Cortex of kidney (tissue), 1 donor: ENCODE data around the gene CDKN2AIP.

Experiments
- DNase-seq: peaks from one replicate; lab custom pipeline; 2025; lab: John Stamatoyannopoulos, UW

CDKN2AIP gene, protein sequence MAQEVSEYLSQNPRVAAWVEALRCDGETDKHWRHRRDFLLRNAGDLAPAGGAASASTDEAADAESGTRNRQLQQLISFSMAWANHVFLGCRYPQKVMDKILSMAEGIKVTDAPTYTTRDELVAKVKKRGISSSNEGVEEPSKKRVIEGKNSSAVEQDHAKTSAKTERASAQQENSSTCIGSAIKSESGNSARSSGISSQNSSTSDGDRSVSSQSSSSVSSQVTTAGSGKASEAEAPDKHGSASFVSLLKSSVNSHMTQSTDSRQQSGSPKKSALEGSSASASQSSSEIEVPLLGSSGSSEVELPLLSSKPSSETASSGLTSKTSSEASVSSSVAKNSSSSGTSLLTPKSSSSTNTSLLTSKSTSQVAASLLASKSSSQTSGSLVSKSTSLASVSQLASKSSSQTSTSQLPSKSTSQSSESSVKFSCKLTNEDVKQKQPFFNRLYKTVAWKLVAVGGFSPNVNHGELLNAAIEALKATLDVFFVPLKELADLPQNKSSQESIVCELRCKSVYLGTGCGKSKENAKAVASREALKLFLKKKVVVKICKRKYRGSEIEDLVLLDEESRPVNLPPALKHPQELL

GRCh38 chr4:183444214-183445096 is at the start of gene CDKN2AIP:
Gene CDKN2AIP, plus strand, starts transcription at chr4:183444636. Its CDS starts 162 bp downstream, at chr4:183444798.
- peak; percentile 60 for DNase-seq

DNA sequence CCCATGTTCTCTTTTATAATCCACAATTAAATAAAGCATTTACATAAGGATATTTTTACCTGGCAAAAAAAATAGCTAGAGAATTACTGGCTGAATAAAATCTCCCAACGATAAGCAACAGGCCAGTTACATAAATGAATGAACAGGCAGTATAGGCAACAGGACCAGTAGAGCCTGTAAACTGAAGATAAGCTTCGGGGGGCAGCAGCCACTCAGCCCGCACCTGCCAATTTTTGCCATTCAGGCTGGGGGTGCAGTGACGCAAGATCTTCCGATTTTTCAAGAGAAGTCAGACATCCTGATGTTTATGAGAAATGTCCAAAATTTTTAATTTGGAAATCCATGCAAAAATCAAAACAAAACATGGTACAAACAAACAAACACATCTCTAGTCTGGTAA is 49.0 kb upstream of the CDKN2AIP start:
- no peak for DNase-seq

- DNase-seq: no peak
These were observed 48.2 kb upstream of the CDKN2AIP start for GRCh38 chr4:183396227-183396637.

DNA sequence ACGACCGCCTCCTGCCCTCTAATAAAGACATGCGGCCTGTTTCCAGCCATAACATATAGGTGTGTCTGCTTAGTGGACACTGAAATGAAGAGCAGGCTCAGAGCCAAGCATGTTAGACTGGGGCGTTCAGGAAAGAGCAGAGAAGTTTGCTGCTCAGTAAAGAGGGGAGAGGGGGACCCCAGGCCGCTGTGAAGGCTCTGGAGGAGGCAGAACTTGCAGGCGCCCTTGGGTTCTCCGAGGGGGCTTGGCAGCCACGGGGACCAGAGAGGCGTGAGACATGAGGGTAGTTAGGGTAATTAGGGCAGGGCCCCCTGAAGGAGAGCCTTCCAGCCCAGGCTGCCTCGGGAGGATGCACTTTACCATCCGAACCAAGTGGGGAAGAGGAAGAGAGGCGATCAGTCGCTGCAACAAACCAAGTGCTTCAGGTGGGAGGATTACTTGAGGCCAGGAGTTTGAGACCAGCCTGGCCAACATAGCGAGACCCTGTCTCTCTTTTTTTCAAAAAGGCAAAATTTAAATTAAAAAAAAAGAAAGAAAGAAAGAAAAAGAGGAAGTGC is 46.6 kb upstream of the CDKN2AIP start:
- DNase-seq: no peak

- no peak for DNase-seq
These were observed 45.9 kb upstream of the CDKN2AIP start for GRCh38 chr4:183398298-183399125.

GRCh38 chr4:183399126-183399522 is 45.3 kb upstream of the CDKN2AIP start:
- no peak for DNase-seq

- no peak for DNase-seq
These were observed 44.8 kb upstream of the CDKN2AIP start for GRCh38 chr4:183399616-183400015.

GRCh38 chr4:183400035-183400434 is 44.4 kb upstream of the CDKN2AIP start:
- no peak for DNase-seq

DNA sequence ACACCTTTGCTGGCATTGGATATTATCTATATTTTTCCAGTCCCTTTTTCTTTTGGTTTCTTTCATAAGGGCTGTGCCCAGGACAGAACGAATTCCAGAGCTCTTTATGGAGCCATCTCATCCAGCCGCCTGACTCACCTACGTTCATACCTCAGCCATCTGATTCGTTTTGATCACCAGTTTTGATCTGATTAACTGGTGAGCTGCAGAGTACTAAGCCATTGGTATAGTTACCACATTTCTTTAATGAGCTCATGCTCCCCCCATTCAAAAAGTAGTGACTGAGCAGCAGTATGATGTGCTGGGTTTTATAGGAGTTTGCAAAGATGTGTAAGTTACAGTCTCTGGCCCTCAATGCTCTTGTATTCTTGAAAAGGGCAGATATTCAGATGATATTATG is 43.0 kb upstream of the CDKN2AIP start:
- DNase-seq: no peak

- no peak for DNase-seq
These were observed 41.7 kb upstream of the CDKN2AIP start for GRCh38 chr4:183402771-183403170.

- DNase-seq: no peak
These were observed 41.0 kb upstream of the CDKN2AIP start for GRCh38 chr4:183403486-183403885.

DNA sequence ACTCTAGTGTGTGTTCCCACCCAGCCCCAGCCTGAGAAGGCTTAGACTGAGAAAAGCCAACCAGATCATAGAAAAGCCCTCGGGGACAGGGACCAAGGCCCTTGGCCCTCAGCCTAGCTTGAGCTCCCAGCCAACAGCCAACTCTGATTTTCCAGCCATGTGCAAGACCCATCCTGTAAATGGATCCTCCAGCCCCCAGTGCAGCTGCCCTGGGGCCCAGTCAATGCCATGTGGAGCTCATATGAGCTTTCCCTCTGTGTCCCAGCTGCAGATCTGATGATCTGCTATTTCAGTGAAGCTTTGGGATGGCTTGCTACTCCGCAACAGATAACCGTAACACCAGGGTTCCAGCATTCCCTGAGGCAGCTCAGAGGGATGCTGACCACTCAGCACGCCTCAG is 40.5 kb upstream of the CDKN2AIP start:
- DNase-seq: peak; percentile 11

DNA sequence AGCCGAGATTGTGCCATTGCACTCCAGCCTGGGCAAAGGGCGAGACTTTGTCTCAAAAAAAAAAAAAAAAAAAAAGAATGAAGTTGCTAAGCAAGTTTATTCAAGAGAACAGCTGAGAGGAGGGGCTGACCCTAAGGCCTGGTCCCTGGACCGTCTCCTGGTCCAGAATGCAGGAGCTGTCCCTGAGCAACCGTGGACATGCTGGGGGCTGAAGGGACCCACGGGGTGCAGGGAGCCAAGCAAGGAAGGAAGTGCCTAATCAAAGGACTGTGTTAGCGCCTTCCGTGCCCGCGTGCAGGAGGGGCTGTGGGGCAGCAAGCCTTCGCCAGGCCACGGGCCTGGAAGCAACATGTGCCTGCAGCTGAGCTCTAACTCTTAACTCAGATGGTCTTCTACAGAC is 39.1 kb upstream of the CDKN2AIP start:
- no peak for DNase-seq

DNA sequence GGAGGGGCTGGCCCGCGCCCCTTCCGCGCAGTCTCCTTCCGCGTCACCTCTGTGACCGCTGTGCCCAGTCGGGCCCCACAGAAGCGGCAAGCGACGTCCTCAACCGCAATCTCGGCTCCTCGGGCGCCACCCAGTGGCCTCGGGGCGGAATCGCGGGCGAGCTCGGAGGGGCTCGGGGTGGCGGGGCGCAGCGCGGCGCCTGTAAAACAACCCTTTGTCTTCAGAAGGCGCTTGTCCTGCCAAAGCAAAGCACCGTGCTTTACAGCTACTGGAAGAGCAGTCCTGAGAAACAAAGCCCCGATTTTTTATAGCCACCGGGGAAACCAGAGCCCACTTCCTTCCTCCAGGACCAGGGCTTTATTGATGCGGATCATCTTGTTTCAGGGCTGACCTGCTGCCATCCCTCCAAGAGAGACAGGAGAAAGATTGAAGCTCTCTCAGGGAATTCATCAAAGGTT is 37.3 kb upstream of the CDKN2AIP start:
- no peak for DNase-seq

GRCh38 chr4:183407635-183408464 is 36.6 kb upstream of the CDKN2AIP start:
- DNase-seq: no peak

GRCh38 chr4:183408796-183409195 is 35.6 kb upstream of the CDKN2AIP start:
- no peak for DNase-seq

DNA sequence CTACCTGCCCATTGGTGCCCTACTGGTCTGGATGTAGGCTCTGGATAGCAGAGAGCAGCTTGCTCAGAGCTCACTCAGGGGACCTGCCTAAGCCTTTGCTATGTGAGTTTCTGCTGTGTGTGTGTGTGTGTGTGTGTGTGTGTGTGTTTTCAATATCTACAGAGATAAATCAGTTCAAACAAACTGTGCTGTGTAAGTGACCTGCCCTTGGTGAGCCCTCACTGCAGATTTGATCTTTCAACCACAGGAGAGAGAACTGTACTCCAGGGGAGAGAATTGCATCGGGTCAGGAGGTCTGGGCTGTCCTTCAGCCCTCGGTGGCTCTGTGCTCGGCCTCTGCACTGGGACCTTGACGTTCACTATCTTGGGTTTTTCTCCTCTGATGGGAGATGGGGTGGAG is 35.0 kb upstream of the CDKN2AIP start:
- no peak for DNase-seq

DNA sequence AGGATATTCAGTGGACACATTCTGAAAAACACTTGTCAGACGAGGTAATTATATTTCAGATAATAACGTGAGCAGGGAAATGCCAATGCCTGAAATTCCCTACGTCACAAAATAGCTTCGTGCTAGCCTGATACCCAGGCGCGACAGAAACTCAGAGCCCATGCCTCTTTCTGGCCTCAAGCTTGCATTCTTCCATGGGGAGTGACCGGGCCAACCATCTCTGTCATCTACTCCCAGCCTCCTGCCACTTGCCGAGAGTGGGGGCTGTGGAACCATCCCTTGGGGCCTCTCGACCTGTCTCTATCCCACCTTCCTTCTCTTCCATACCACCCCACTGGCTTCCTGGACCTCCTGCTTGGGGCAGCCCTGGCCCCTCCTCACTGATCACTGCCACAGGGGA is 34.5 kb upstream of the CDKN2AIP start:
- DNase-seq: peak; percentile 7

DNA sequence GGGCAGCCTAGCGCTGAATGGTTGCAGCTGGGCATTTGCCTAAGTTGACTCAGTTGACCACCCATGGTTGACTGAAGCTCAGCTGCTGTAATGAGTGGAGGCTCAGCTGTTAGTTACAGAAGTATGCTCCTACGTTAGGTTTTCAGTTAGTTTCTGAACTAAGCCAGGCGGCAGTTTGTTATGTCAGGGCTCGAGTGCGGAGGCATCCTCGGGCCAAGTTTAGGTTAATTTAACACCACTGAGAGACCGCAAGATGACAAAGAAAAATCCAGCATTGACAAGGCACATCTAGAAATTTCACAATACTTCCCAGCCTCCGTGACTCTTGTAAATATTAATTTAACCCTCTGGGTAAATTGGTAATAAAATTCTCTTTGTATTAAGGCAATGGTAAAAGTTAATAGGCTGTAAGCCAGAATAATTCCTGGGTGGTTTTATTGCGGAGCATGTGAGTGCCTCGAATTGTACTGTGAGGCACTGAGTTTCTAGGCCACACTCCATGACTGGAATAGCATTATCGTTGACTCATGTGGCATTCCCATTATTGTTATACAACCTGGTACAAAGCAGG is 33.1 kb upstream of the CDKN2AIP start:
- DNase-seq: no peak

- no peak for DNase-seq
These were observed 31.6 kb upstream of the CDKN2AIP start for GRCh38 chr4:183412821-183413220.
